Activated naive CD8-positive, alpha-beta T cell (primary cell): Measurements from ENCODE around the gene RAPGEF4.

Source experiments
- H3K27ac Mint-ChIP-seq: one replicate; pipeline ENCODE4 v1.8.0; 2021; ENCODE audit warnings: mixed read lengths
- H3K27me3 Mint-ChIP-seq: one replicate; pipeline ENCODE4 v1.8.0; 2021; ENCODE audit warnings: mixed read lengths
- H3K36me3 Mint-ChIP-seq: one replicate; pipeline ENCODE4 v1.8.0; 2021; ENCODE audit warnings: mixed read lengths
- H3K4me1 Mint-ChIP-seq: one replicate; pipeline ENCODE4 v1.8.0; 2021; ENCODE audit warnings: low read depth, mixed read lengths
- H3K4me3 Mint-ChIP-seq: one replicate; pipeline ENCODE4 v1.8.0; 2021; ENCODE audit warnings: mild to moderate bottlenecking, mixed read lengths
- H3K9me3 Mint-ChIP-seq: one replicate; pipeline ENCODE4 v1.8.0; 2021; ENCODE audit warnings: low read depth, mixed read lengths

RAPGEF4 gene

DNA sequence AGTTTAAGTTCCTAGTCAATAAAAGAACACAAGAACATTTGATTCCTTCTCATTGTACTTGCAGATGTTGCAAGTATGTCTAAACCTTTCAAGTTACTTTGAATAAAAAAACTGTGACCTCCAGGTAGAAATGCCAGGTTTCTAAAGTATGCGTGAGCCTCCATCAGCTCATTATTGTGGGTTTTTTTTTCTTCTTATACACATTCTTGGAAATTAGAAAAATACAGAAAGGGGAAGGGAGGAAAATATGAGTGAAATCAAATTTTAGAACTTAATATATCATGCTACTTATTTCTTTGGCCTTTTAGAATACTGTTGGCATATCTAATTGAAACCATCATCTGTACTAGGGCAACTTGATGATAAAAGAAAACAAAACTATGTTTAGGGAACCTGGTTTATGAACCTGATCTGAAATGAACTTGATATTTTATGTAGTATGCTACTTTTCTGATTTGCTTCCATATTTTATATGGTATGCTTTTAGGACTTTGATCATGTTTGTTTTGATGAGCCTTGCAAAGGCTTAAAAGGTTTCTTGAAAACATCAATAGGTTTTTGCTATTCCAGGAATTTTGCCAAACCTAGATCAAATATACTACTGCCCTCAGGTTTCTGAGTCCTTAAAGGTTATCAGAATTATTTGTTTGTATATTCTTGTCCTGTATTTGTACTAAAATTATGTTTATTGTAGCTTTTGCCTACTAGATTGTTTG, 209.3 kb downstream of the RAPGEF4 start:
- peaks cover 28% of the 10 kb centered on the region for H3K4me1 Mint-ChIP-seq
- H3K27me3 Mint-ChIP-seq, result peaks cover 2% of the 10 kb centered on the region

DNA sequence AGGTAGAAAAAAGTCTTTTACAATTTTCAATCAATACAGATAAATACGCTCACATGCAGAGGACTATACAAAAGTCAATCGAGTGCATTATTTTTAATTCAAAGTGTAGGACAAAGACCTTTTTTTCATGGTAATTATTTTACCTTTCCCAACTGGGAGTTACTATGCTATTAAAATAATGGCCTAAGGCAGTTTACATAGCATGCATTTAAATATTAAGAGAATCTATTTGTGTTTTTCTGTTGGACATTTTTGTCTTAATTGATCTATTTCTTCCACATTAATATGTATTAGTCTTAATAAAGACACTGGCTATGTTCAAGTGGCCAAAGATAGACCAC, 209.8 kb downstream of the RAPGEF4 start:
- Mint-ChIP-seq H3K9me3 (peaks cover 1% of the 10 kb centered on the region), H3K27me3 (peaks cover 2% of the 10 kb centered on the region), H3K4me1 (peaks cover 28% of the 10 kb centered on the region), H3K4me3 (no peak overlapping the region), H3K27ac (peak overlapping the region; percentile 5), H3K36me3 (peaks cover 4% of the 10 kb centered on the region)

More for the DNA sequence above, 209.3 kb downstream of the RAPGEF4 start:
- Mint-ChIP-seq H3K4me3 (peak overlapping the region; percentile 44), H3K9me3 (peaks cover 6% of the 10 kb centered on the region), H3K36me3 (peaks cover 8% of the 10 kb centered on the region), H3K27ac (peak overlapping the region; percentile 87)

DNA sequence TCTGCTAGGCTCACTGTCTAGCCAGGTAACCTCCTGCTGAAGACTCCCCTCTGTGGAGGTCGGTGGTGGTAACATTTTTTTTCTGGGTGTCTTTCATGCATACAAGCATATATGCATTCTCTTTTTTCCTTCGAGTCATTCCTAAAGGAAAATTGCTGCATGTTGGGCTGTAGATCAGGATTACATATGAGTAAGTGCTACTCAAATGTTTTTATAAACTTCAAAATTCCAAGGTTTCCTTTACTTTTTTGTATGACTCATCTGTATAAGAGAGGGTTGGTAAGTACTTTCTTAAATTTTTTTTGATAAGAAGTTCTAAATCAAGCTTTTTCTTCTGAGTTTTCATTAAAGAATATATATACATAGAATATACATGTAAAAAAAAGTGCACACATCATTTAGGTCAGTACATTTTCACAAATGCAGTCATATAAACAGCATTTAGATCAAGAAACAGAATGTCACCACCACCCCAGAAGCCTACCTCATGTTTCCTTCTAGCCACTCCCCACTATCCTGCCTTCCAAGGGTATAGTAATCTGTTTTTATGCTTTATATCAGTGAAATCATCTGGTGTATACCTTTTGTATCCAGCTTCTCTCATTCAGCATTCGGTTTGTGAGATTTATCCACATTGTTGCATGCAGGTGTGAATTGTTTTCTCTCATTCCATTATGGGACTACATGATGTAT, 212.0 kb downstream of the RAPGEF4 start:
- no peak overlapping the region for H3K4me3 Mint-ChIP-seq
- H3K27ac Mint-ChIP-seq, result no peak overlapping the region
- peaks cover 2% of the 10 kb centered on the region for H3K27me3 Mint-ChIP-seq
- no peaks in the 10 kb centered on the region for H3K9me3 Mint-ChIP-seq
- no peaks in the 10 kb centered on the region for H3K36me3 Mint-ChIP-seq
- H3K4me1 Mint-ChIP-seq, result peaks cover 28% of the 10 kb centered on the region

DNA sequence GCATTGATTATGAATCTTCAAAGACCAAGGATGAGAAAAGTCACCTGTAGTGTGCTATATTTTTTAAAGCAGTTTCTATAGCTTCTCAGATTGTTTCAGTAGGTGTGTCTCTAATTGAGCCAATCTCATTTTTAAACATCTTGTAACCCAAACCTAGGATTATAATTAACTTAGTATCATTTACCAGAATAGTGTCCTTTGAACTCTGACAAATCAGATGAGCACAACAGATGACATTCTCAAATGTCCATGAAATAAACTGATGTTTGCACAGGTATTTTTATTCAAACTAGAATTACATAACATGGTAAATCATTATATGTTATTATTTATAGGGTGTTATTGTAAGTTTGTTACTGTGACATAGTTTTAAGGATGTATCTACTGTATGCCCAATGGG, 213.9 kb downstream of the RAPGEF4 start:
- H3K36me3 Mint-ChIP-seq, result no peaks in the 10 kb centered on the region
- H3K4me3 Mint-ChIP-seq, result no peak overlapping the region
- no peak overlapping the region for H3K27ac Mint-ChIP-seq
- H3K27me3 Mint-ChIP-seq, result peaks cover 2% of the 10 kb centered on the region
- no peaks in the 10 kb centered on the region for H3K9me3 Mint-ChIP-seq
- peaks cover 9% of the 10 kb centered on the region for H3K4me1 Mint-ChIP-seq

DNA sequence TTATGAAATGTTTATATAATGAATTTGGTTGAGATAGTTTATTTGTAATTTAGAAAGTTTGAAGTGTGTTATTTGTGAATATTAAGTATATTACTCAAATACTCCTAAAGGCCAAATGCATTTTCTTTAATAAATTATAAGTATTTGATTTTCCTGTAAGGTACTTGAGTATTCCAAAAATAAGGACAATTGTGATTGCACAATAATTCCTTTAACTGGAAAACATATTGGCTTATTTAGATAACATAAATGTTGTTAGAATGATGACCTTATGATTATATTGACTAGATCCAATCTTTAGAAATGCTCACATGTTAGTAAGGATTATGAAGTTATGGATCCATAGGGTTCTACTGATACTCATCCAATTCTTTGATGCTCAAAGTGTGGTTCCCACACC, 214.9 kb downstream of the RAPGEF4 start:
- peaks cover 2% of the 10 kb centered on the region for H3K27me3 Mint-ChIP-seq
- no peak overlapping the region for H3K4me3 Mint-ChIP-seq
- H3K9me3 Mint-ChIP-seq, result no peaks in the 10 kb centered on the region
- H3K27ac Mint-ChIP-seq, result no peak overlapping the region
- no peaks in the 10 kb centered on the region for H3K4me1 Mint-ChIP-seq
- H3K36me3 Mint-ChIP-seq, result no peaks in the 10 kb centered on the region

DNA sequence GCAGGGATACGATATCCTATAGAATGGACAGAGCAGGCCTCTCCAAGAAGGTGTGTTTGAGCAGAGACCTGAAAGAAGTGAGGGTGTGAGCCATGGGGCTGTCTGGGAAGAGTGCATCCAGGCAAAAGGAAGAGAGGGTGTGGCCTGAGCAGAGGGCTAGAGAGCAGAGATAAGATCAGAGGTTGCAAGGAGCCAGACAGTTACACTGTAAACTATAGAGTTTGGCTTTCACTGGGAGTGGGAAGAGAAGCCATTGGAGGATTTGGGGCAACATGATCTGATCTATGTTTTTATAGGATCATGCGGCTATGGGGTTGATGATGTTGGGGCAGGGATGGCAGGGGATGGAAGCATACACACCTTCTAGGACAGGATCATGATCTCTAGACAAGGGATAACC, 215.9 kb downstream of the RAPGEF4 start:
- Mint-ChIP-seq H3K27me3 (no peaks in the 10 kb centered on the region), H3K27ac (no peak overlapping the region), H3K4me3 (no peak overlapping the region), H3K9me3 (no peaks in the 10 kb centered on the region), H3K36me3 (no peaks in the 10 kb centered on the region), H3K4me1 (no peaks in the 10 kb centered on the region)

DNA sequence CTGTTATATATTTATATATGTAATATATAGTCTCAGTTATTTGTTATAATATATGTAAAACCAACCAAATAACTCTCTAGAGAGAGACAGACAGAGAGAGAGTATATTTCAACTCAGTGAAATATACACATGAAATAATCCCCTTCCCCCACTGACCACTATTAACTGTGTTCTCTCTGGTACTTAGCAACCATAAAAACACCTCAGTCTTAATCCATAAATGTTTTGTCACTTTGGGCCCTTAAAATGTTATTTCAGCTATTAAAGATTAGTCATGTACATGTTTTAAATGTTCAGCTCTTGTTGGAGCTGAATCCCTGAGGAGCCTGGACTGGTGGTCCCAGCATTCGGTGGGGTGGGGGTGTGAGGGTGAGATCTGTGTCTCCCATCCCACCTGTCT, 217.8 kb downstream of the RAPGEF4 start:
- H3K27me3 Mint-ChIP-seq, result no peaks in the 10 kb centered on the region
- no peaks in the 10 kb centered on the region for H3K9me3 Mint-ChIP-seq
- no peak overlapping the region for H3K27ac Mint-ChIP-seq
- H3K4me1 Mint-ChIP-seq, result no peaks in the 10 kb centered on the region
- no peak overlapping the region for H3K4me3 Mint-ChIP-seq
- H3K36me3 Mint-ChIP-seq, result no peaks in the 10 kb centered on the region

DNA sequence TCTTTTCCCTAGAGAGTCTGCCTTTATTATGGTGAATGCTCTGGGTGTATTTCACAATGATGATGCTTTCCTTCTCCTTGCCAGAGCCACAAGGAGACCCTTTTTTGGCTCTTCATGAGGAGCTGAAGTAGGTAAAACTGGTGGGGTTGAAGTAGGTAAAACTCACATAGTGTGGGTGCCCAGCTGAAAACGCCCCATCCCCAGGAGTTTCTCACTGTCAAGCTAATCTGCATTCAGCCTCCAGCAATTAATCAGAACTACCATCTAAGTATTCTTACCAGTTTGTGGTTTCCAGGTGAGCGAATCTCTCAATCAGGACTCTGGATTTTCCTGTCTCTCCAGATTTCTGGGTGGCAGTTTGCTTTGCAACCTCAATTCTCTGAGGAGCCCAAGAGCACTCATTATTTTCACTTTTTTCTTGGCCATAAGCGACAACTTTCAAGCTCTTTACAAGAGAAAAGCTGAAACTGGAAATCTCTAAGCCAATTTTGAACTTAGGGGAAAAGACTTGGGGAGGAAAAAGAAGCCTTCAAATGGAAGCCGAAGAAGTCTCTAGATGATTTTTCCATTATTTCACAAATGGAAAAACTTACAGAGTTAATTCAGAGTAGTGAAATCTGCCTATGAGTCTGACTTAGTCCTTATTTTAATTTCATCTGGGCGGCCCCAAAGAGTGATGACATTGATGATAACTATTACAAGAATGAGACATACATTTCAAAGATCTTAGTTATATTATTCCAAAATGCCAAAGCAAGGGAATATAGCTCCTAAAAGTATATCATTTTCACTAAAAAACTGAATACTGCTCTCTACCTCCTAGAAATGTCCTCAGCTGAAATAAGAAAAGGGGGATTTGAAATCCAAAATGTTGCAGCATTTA, 218.6 kb downstream of the RAPGEF4 start:
- Mint-ChIP-seq H3K36me3 (no peaks in the 10 kb centered on the region), H3K27ac (no peak overlapping the region), H3K4me1 (no peaks in the 10 kb centered on the region), H3K27me3 (peaks cover 1% of the 10 kb centered on the region), H3K4me3 (no peak overlapping the region), H3K9me3 (no peaks in the 10 kb centered on the region)

DNA sequence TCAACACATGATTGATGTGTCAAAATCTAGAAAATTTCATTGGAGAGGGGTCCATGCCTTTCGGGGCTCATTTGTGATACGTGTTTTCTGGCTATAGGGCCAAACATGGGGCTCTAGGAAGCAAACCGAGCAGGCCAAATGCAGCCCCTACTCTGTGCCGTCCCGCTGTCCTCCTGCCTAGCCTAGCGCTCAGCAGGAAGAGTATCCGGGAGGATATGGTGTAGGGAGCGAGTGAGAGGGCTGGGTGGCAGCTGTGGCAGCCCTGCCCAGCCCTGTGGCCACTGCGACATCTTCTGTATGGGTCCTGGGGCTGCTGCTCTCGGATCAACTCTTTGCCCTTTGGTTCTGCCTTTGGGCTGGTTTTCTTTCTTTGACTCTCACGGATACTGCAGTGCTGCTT, 219.9 kb downstream of the RAPGEF4 start:
- H3K9me3 Mint-ChIP-seq, result no peaks in the 10 kb centered on the region
- no peaks in the 10 kb centered on the region for H3K36me3 Mint-ChIP-seq
- no peak overlapping the region for H3K4me3 Mint-ChIP-seq

DNA sequence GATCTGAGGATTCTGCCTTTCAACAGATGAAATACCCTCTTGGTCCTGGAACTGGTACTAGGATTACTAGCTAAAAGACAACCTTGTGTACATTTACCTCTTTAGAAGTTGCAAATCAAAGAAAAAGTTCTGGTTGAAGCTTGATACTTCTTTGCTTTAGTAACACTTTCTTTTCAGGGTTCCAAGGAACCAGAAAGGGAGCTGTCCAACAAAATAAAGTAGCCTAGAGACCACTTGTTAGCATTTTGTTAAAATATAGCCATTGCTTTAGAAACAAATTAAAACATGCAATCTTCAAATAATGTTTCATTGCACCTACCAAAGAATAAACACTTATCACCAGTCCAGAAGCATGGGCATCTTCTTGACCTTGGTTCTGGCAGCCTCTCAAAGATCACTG, 222.1 kb downstream of the RAPGEF4 start:
- no peaks in the 10 kb centered on the region for H3K9me3 Mint-ChIP-seq
- no peak overlapping the region for H3K4me3 Mint-ChIP-seq
- no peak overlapping the region for H3K27ac Mint-ChIP-seq
- H3K36me3 Mint-ChIP-seq, result no peaks in the 10 kb centered on the region
- H3K27me3 Mint-ChIP-seq, result peaks cover 1% of the 10 kb centered on the region
- peaks cover 12% of the 10 kb centered on the region for H3K4me1 Mint-ChIP-seq

More for the DNA sequence above, 219.9 kb downstream of the RAPGEF4 start:
- Mint-ChIP-seq H3K27ac (no peak overlapping the region), H3K27me3 (peaks cover 1% of the 10 kb centered on the region), H3K4me1 (peaks cover under 1% of the 10 kb centered on the region)

DNA sequence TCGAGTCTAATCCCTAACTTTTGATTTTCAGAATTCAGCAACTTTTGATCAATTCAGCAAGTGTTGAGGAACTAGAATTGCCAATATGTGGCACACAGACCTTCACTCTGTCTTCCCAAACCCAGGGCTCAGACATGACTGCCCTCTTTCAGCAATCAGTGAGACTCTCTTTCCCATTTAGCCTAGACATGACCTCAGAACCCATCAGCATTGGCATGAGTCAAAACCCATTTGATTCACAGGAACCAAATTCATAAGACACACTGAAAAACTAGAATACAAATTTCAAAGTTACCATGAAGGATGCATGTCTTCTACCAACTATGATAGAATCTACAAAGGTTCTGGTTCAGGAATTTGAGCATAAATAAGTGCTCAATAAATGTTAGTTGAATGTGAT, 226.4 kb downstream of the RAPGEF4 start:
- peak overlapping the region; percentile 56 for H3K27ac Mint-ChIP-seq

DNA sequence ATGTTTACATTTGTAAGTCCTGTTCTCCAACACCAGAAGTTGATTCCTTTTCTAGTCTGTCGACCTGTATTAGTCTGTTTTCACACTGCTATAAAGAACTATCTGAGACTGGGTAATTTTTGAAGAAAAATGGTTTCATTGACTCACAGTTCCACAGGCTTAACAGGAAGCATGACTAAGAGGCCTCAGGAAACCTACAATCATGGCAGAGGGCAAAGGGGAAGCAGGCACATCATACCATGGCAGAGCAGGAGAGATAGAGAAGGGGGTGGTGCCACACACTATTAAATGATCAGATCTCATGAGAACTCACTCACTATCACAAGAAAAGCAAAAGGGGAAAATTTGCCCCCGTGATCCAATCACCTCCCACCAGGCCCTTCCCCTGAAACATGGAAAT, 227.2 kb downstream of the RAPGEF4 start:
- Mint-ChIP-seq H3K4me1 (peaks cover 18% of the 10 kb centered on the region), H3K4me3 (peak overlapping the region; percentile 11), H3K9me3 (no peaks in the 10 kb centered on the region), H3K27me3 (peaks cover 1% of the 10 kb centered on the region), H3K27ac (peak overlapping the region; percentile 56), H3K36me3 (no peaks in the 10 kb centered on the region)

More for the DNA sequence above, 226.4 kb downstream of the RAPGEF4 start:
- Mint-ChIP-seq H3K27me3 (peaks cover 1% of the 10 kb centered on the region), H3K4me3 (no peak overlapping the region), H3K4me1 (peaks cover 18% of the 10 kb centered on the region), H3K9me3 (no peaks in the 10 kb centered on the region), H3K36me3 (no peaks in the 10 kb centered on the region)

DNA sequence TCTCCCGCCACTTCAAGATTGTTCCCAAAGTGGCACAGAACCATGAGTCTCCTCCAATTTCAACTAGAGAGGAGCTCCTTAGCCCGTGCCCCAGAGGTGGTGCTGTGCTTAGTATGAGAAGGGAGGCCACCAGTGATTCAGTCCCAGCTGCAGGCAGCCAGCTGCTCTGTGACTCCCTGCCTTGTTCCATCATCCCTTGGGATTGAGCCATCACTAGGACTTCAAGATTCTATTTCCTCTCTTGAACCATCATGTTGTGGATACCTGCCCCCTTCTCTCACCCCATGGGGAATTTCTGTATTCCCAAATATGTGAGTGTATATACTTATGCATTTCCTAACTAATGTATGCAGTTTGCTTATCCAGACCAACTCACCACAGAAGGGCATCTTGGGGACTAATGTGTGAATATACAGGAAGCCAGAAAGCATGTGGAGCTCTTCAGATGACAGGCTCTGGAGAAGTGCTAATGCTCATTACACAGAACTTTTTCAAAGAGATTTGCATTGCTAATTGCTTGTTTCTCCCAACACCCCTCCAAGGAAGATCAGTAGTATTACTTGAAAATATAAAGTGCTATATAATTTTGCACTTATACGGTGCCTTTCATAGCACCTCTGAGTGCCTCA, 229.0 kb downstream of the RAPGEF4 start:
- H3K4me3 Mint-ChIP-seq, result no peak overlapping the region
- H3K27me3 Mint-ChIP-seq, result no peaks in the 10 kb centered on the region
- H3K36me3 Mint-ChIP-seq, result peaks cover 8% of the 10 kb centered on the region
- H3K4me1 Mint-ChIP-seq, result peaks cover 18% of the 10 kb centered on the region
- no peak overlapping the region for H3K27ac Mint-ChIP-seq
- H3K9me3 Mint-ChIP-seq, result no peaks in the 10 kb centered on the region

DNA sequence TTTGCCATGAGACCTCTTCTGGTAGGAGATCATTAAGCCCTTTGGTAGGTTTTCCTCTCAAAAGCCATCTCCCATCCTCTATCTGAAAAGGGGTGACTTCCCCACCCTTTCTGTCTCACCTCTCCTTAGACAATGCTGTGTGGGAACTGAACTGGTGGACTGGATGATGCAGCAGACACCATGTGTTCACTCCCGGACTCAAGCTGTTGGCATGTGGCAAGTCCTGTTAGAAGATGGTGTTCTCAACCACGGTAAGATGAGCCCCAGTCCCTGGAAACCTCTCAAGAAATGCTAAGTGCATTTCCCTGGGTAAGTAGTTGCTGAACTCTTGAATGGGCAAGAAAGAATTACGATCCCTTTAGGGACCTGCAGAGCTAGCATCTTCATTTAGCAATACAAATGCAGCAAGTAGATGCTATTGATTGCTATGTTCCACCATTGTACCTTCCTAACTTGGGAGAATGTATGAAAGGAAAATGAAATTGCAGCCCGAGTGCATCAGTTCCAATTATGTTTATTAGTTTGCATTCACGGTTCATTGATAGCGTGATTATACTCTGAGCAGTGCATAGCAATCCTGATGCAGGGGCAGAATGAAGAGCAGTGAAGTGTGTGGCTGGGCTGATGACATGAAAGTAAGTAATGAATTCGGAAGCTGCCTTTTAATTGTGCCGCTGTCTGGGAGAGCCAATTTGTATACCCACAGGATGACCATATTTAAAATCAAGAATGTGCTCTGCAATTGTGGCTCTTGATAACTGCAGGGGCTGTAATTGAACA, 230.0 kb downstream of the RAPGEF4 start:
- no peaks in the 10 kb centered on the region for H3K27me3 Mint-ChIP-seq
- no peak overlapping the region for H3K27ac Mint-ChIP-seq
- H3K36me3 Mint-ChIP-seq, result peaks cover 8% of the 10 kb centered on the region
- no peak overlapping the region for H3K4me3 Mint-ChIP-seq
- no peaks in the 10 kb centered on the region for H3K9me3 Mint-ChIP-seq
- H3K4me1 Mint-ChIP-seq, result peaks cover 27% of the 10 kb centered on the region
